ENCODE results near the gene ASPG.

Gene ASPG

DNA sequence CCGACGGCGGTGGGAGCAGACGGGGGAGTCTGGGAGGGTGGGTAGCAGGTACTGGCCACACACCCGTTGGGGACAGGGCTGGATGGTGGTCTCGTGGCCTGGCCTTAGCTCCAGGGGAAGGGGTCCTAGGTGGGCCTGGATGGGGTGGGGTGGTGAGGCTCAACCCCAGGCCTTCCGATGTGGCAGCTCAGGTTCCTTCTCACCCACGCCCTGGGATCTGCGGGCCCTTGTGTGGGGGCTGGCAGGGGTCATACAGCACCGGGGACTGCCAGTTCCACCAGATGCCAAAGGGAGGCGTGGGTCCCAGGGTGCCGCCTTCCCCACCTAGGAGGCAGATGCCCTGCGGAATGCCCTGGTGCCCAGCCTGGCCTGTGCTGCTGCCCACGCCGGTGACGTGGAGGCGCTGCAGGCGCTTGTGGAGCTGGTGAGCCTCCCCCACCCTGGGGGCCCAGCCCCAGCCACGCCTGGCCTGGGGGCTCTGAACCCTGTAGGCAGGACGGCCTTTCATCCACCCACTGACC is 21.0 kb downstream of the ASPG start:
- no peak for DNase-seq

GRCh38 chr14:104107101-104107581 is 21.6 kb downstream of the ASPG start:
- no peak for DNase-seq

- no peak for DNase-seq
Measured at GRCh38 chr14:104107611-104108569, 22.4 kb downstream of the ASPG start.

DNA sequence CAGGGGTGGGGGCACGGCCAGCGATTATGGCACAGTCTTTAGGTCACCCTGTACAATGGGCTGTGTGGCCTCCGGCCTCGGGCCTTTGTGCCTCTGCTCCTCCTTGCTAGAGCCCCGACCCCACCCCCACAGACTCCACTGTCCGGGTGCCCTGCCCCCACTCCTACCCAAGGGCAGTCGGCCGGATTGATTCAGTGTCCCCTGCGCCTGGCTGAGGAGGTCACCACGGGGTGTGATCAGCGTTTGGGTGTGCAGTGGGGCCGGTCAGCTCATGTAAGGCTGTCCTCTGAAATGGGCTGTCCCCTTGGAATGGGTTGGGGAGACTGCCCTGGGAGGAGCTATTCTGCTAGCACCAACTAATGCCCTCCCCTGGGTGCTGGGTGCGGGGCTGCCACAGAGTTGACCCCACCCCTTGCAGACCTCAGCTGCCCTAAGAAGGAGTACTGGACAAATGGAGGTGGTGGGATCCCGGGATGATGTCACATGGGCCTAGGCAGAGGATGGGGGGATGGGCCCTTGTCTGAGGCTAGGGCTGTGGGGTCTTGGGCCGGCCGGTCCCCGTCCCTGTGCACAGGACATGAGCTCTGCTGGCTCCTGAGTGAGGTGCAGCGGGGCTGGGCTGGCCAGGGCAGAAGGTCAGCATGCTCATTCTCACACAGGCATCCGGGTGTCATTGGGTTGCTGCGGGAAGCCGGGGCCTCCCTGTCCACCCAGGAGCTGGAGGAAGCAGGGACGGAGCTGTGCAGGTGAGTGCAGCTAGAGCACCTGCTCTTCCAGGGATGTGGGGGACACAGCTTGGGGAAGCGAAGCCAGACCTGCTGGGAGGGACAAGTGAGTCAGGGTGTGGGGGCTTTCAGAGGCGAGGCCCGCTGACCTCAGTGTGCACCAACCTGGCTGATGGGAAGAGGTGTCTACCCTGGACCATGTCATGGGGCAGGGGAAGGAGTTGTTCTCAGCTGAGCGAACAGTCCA is 23.4 kb downstream of the ASPG start:
- DNase-seq = no peak

GRCh38 chr14:104109731-104110361 is 24.3 kb downstream of the ASPG start:
- no peak for DNase-seq

DNA sequence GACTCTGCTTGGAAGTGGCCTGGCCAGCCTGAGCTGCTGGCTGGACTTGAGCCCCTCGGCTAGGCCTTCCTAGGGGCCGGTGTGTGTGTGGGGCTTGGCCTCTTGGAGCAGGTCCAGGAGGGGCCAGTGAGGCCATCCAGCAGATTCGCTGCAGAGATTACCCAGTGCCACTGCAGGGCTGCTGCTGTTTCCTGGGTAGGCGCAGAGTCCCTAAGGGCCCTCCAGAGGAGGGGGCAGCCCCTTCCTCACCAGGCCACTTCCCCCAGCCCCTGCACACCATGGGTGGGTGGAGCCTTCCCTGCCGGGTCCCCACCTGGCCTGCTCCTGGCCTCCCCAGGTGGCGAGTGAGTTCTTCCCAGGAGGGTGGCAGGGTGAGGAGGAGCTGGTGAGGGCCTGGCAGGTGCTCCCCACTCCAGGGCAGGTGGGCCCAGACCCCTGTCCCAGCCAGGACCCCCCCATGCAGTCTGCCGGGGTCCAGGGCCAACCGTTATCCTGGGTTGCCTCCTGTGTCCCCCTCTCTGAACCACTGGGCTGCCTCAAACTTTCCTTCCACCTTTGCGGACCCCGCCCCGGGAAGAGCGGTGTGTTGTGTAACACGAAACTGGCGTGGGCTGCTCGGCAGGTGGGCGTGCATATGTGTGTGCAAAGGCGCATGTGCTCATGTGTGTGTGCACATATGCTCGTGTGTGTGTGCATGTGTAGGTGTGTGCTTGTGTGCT is 25.1 kb downstream of the ASPG start:
- DNase-seq = no peak

DNA sequence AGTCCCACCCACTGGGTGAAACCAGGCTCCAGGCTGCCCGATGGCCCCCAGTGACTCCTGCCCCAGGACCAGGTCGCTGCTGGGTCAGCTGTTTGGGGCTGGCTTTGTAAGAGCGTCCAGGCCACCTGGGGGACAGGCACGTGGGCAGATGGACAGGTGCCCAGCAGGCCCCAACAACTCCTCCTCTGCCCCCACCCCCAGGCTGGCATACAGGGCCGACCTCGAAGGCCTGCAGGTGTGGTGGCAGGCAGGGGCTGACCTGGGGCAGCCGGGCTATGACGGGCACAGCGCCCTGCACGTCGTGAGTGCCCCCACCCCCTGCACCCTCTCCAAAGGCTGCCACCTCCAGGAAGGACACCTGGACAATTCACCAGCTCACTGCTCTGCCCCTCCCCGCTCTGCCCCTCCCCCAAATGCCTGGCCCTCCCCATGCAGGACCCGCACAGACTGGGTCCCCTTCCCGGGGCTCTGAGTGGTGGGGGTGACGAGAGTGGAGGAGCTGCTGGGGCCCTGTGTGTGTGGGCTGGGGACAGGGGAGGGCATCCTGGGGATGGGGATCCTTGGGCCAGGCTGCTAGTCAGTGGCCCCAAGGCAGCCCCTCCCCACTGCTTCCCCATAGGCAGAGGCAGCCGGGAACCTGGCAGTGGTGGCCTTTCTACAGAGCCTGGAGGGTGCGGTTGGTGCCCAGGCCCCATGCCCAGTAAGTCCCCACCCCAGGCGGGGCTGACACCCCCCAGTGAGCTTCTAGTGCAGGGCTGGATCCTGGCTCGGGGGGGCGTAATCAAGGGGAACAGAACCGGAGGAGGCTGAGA is 26.0 kb downstream of the ASPG start:
- no peak for DNase-seq

GRCh38 chr14:104112113-104112505 is 26.6 kb downstream of the ASPG start:
- no peak for DNase-seq

- DNase-seq = no peak
Measured at GRCh38 chr14:104112609-104113571, 27.4 kb downstream of the ASPG start.

GRCh38 chr14:104113631-104114420 is 28.3 kb downstream of the ASPG start:
- no peak for DNase-seq

DNA sequence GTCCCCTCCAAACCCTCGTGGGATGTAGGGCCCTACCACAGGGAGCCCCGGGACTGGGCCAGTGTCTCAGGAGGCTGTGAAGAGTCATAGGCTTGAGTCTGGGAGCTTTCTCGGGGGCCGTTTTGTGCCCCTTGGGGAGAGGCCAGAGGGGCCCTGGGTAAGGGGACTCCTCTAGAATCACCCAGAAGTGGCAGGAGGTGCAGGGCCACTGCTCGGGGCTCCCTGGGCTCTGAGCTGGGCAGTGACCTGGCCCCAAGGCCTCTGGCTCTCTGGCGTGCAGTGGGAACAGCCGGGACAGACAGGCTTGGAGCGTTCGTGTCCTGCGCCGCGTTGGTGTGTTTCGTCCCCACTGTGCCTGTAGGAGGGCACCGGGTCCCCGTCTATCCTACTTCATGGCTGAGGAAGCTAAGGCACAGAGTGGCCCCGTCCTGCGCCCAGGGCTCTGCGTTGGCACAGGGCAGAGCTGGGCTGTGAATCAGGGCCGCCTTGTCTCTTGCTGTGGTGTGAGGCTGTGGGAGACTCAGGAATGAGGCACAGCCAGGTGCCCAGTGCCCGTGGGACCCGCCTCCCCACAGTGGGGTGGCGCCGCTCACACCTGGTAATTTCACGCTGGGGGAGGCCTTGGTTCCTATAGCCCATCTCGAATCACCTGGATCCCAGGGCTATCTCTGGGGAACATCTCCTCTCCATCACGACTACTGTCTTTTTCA is 29.1 kb downstream of the ASPG start:
- no peak for DNase-seq

- DNase-seq = no peak
Measured at GRCh38 chr14:104115131-104115600, 29.7 kb downstream of the ASPG start.

- no peak for DNase-seq
Measured at GRCh38 chr14:104115691-104116287, 30.3 kb downstream of the ASPG start.

DNA sequence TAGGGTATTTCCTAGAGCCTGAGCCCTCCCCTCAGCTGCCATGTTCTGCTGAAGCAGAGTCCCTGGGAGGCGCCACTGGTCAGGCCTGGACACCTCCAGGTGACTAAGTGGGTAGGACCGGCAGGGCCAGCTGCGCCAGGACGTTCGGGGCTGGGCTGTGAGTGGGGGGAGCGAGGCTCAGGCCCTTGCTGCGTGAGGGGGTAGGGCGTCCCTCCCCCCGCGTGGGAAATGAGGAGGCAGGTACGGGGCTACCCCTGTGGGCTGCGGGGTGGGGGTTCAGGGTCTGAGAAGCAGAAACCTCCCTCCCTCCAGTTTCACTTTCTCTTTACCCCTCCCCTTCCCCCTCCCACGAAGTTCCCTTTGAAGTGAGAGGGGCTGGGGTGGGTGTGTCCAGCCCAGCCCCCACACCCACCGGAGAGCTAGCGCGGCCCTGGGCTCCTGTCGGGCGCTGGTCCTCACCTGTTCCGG is 30.8 kb downstream of the ASPG start:
- no peak for DNase-seq

DNA sequence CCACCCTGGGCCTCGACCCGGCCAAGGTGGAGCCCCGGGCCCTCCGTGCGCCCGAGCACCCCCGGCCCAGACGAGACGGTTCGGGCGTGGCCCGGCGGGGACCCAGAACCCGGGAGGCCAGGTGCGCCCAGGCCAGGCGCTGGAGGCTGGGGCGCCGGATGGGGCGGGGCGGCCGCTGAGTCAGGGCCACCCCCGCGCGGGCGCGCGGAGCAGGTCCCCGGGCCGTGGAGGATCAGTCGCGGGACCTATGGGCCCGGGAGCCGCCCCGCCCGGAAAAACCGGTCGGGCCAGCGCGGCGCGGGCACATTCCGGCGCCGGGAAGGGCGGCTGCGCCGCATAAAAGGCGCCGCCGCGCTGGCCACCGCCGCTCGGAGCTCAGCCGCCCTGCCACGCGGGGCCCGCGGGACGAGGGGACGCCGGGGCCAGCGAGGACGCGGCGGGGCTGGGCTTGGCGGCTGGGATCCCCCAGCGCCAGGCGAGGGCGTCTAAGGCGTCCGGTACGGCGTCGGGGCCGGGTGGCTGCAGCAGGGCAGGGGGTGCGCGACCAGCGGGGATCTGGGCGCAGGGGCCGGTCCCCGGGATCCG is 31.3 kb downstream of the ASPG start:
- peak; percentile 35 for DNase-seq

DNA sequence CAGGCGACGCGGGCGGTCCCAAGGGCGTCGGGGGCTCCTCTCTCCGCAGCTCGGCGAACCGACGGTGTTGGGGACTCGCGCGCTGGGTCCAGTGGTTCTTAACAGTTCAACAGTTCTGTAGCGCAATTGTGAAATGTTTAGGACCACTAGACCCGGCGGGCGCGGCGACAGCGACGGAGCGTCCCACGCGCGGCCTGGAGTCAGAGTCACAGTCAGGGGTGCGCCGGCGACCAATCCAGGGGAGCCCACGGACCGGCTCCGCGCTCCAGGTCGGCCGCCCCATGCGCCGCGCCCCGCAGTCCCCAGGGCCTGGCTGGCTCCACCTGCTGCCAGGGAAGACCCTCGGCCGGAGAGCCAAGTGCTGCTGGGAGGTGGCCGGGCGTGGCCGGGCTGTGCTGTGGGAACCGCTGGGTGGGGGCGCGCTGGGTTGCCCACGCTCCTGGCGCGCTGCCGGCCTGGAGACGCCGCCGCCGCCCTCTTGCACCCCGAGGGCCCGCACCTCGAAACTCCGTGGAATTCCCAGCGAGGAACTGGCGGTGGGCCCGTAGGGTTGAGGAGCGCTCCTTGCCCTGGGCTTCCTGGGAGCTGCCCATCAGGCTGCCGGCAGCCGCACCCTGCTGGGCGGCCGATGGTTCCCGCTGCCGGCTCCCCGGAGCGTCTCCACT is 32.0 kb downstream of the ASPG start:
- DNase-seq = no peak

All from eye (tissue), 1 donor.